NCI-H446 (cell line): ENCODE measurements around the gene SEC16B.
"Not testable (repeated sequence)": the region's sequence is repeated elsewhere in the genome, so short reads cannot be mapped to it uniquely, and the experiment has no call there.

Source experiments
- DNase-seq, 2 experiments: peaks; one replicate each; lab custom pipeline; 2025; lab: John Stamatoyannopoulos, UW

The SEC16B gene, protein sequence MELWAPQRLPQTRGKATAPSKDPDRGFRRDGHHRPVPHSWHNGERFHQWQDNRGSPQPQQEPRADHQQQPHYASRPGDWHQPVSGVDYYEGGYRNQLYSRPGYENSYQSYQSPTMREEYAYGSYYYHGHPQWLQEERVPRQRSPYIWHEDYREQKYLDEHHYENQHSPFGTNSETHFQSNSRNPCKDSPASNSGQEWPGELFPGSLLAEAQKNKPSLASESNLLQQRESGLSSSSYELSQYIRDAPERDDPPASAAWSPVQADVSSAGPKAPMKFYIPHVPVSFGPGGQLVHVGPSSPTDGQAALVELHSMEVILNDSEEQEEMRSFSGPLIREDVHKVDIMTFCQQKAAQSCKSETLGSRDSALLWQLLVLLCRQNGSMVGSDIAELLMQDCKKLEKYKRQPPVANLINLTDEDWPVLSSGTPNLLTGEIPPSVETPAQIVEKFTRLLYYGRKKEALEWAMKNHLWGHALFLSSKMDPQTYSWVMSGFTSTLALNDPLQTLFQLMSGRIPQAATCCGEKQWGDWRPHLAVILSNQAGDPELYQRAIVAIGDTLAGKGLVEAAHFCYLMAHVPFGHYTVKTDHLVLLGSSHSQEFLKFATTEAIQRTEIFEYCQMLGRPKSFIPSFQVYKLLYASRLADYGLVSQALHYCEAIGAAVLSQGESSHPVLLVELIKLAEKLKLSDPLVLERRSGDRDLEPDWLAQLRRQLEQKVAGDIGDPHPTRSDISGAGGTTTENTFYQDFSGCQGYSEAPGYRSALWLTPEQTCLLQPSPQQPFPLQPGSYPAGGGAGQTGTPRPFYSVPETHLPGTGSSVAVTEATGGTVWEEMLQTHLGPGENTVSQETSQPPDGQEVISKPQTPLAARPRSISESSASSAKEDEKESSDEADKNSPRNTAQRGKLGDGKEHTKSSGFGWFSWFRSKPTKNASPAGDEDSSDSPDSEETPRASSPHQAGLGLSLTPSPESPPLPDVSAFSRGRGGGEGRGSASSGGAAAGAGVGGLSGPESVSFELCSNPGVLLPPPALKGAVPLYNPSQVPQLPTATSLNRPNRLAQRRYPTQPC

DNA sequence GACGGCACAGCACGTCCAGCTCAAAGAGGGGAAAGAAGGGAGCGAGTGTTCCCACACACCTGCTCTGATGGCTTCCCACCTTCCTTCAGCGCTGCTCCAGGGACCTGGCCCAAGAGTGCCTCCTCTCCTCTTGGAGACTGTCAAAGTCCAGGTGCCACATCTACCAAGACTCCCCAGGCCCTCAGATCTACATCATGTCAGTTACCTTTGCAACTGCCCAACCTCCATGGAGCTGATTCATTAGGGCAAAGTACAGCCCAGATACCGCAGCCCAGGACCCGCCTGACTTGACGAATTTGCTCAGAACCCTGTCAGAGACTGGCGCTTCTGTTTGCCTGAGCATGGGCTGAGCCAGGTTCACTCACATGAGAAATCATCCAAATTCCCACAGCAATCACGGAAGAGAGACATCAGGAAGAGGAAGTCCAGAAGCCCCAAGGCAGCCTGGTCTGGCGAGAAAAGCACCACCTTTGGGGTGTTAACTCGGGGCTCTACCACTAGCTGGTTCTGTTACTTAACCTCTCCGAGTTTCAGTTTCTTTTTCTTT lies at the start of gene SEC16B:
TSS of gene SEC16B (minus strand) at position 234 of the 547 bp plus-strand sequence. CDS start 2,077 bp downstream, outside the sequence.
- no peak for DNase-seq

DNA sequence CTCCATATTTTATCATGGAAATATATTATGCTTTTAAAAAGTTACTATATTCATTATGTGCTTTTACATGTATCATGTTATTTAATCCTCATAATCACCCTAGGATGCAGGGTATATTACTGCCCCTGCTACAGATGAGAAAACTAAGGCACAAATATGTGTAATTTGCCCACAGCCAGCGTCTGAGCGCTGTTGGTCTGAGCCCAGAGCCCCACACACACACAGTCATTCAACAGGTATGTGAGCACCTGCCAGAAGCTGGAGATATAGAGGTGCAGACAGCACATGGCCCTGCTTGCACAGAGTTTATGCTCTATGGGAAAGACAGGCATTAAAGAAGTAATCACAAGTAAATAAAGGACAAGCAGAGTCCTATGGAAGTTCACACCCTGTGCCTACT lies 49.8 kb upstream of the SEC16B start:
- DNase-seq = no peak

- no peak for DNase-seq
These were observed 49.4 kb upstream of the SEC16B start for GRCh38 chr1:178019208-178019607.

GRCh38 chr1:178017517-178017916 lies 47.7 kb upstream of the SEC16B start:
- no peak for DNase-seq

DNA sequence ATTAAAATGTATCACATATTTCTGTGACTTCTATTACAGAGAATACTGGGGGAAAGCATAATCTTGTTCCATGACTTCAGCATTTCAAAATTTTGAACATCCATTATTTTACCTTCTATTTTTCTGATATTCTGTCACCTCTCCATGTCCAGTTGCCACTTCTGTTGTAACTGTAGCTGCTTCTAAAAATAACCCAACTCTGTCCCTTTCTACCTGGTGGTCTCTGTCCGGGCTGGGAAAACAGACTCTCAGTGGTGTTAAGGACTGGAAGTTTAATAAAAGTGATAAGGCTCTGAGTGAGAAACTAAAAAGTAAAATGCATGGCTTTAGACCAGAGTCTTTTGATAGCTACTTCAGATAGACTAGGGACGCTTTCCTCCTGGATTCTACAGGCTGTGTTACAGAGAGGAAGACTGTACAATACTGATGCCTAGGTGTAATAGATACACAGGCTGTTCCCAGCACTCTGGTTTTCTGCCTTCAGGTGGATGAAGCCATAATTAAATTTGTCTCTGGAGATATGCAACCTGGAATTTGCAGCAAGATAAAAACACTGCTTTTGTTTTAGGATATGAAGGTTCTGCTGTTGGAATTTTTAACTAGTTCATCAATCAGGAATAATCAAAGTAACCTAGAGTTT lies 42.1 kb upstream of the SEC16B start:
- no peak for DNase-seq

DNA sequence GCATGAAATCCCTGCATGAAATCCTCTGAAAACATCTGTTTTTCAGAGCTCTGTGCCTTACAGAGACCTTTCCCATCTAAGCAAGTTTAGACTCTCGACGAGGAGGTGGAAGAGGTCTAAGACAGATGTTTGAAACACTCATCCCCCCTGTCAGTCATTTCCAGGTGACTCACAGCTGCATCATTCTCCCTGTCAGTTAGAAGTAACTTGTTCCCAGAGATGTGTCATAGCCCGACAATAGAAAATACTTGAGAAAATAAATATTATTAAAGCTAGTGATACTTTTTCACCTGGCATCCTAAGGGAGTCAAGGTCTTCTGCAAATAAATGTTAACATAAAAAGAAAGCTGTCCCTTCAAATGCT lies 41.6 kb upstream of the SEC16B start:
- DNase-seq = no peak

DNA sequence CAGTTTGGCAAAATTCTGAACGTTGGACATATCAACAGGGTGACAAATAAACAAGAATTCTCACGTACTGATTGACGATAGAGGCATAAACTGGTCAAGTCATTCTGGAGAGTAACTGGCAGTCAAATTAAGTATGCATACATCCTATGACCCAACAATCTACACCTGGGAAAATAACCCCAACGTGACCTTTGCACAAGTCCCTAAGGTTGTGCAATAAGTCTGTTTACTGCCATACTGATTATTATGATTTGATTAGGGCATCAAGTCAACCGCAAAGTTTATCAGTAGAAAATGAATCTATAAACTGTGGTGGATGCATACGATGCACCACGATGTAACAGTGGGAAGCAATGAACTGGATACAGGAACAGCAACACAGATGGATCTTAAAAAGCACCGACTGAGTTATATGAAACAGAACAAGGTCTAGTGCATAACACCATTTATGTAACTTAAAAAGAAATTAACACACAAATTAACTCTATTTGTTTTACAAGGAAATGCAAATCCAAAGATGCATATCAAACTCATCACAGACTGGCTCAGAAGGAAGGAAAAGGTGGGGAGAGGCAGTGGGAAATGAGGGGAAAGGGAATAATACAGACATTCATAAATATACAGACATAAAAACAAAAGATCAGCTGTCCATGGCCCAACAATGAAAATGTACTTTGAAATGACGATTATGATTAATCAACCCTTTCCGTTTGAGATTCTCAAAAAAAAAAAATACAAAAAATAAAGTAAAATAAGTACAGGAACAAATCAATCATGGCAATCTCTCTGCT lies 41.0 kb upstream of the SEC16B start:
- no peak for DNase-seq

- DNase-seq = no peak
These were observed 36.2 kb upstream of the SEC16B start for GRCh38 chr1:178006043-178006442.

- no peak for DNase-seq
These were observed 35.6 kb upstream of the SEC16B start for GRCh38 chr1:178005450-178005849.

DNA sequence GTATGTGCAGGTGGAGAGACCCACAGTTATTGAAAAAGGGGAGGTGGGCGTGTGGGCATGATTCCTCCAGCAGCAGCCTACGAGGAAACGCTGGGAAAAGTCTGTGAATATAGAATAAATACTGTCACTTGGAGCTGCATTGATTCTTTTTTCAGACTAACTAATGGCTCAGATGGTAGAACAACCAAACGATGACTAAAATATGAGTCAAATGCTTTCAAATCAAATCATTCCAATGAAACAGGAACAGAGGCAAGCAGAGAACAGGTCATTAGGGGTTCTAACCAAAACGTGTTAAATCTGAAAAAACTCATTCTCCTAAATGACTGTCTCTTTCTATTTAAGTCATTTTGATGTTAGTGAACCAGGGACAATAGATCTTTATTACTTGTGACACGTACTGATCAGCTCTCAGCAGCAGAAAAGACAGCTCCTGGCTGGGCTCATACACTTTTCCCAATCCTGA lies 35.1 kb upstream of the SEC16B start:
- DNase-seq = no peak

DNA sequence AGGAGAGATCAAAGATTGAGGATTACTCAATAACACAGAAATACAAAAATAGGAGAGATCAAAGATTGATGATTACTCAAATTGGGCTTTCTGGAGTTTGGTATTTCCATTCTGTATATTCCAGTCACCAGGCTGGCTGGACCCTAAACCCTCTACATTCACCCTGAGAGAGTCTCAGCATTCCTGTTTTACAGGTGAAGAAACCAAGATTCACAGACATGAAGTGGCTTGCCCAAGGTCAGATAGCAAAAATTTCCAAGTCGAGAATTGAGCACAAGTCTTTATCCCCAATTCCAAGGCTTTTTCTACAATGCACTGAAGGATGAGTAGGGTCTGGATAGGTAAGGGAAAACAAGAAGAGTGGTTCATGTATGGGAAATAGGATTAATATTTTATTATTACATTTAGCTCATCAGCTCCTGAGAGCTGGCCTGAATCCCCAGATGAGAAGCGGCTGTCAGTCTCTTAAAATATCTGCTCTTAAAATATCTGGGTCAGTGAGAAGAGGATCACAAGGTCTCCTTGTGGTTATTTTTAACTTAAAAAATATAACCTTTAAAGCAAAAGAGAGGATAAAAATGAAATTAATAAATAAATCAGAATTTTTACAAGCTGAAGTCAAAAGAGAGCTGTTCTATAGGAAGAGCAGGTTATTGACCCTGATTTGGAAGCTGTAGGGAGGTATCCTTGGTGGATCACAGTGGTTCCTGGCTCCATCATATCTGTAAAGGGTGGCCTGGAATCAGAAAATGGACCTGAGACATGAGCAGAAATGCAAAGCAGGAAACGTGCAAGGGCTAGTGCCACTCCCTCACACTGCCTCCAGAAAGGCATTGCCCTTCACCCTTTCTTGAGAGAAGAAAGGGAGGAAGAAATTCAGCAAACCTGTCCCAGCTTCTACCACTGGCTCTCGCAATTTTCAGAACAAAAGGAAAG lies 29.1 kb upstream of the SEC16B start:
- DNase-seq = no peak

GRCh38 chr1:177996957-177997356 lies 27.1 kb upstream of the SEC16B start:
- no peak for DNase-seq

DNA sequence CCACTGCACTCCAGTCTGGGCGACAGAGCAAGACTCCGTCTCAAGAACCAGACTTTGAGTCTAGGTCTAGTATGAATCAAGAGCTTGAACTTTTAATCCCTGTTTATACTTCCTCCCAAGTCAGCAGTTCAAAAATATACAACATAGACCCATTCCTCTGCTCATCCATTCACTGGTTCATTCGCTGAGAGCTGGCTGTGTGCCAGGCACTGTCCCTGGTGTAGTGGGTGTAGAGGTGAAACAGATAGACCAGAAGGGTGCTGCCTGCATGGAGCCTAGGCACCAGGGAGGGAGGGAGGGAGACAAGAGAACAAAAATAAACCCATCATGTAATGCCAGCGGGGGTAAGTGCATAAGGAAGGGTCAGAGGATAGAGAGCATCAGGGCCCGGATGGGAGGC lies 25.5 kb upstream of the SEC16B start:
- no peak for DNase-seq

DNA sequence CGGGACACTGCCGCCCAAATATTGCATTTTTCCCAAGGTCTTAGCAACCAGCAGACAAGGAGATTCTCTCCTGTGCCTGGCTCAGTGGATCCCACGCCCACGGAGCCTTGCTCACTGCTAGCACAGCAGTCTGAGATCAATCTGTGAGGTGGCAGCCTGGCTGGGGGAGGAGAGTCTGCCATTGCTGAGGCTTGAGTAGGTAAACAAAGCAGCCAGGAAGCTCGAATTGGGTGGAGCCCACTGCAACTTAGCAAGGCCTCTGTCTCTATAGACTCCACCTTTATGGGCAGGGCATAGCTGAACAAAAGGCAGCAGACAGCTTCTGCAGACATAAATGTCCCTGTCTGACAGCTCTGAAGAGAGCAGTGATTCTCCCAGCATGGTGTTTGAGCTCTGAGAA lies 16.4 kb upstream of the SEC16B start:
- DNase-seq = not testable (repeated sequence)

DNA sequence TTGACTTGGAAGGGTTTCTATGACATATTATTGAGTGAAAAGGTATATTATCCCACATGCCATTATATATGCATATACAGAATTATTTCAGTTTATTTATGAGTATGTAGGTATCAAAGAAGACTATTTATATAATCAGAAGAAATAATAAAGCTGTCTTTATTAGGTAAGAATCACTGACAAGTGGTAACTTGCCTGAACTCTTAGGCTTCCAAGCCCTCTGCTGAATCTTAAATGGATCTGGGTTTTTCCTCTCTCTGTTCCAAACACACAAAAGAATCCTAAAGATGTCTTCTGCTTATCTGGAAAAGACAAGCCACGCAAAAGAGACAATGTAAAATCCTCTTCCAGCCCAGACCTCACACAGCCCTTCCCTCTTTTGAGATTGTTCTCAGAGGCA lies 14.9 kb upstream of the SEC16B start:
- DNase-seq = no peak

GRCh38 chr1:177984136-177984525 lies 14.3 kb upstream of the SEC16B start:
- DNase-seq = peak; percentile 95 to 96

- DNase-seq = peak; percentile 87 to 90
These were observed 13.8 kb upstream of the SEC16B start for GRCh38 chr1:177983482-177984135.

DNA sequence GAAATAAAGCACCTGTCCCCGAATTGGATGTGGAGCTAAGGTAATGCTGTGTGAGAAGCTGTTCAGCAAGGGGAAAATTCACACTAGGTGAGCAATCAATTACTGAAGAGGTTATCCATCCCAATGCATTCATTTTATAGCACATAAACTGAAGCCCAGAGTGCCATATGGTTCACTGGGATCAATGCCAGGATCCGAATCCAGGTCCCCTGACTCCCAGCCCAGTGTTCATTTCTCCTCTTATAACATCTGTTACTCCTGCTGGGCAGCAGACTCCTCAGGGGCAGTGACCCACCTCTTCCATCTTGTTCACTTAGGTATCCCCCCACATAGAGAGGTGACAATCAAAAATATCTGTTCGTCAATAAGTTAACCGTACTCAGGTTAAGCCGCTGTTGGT lies 13.2 kb upstream of the SEC16B start:
- peak; percentile 94 to 97 for DNase-seq

DNA sequence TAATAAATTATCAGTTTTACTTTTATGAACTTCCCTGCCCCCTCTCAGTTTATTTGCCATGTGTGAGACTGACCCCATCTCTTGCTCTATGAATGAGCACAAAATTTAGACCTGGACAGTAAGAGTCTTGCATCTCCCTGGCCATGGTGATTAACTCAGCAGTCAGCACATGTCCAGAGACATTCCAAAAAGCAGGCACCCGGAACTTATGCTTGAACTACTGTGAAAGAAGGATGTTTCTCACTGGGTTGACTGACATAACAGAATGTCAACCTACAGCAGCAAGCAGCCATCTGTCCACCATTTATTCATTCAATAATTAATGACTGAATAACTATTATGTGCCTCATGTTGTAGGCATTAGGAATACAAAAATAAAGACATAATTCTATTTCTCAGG lies 11.3 kb upstream of the SEC16B start:
- DNase-seq = peak; percentile 62 to 91
